AG08395 (cell line): Measurements from ENCODE around the gene B3GNT9.
A peak's percentile ranks its signal among the peaks of the same experiment; 100 is the strongest.
"Not testable (repeated sequence)": the region's sequence is repeated elsewhere in the genome, so short reads cannot be mapped to it uniquely, and the experiment has no call there.

Experiments used
- DNase-seq: peaks from one replicate; pipeline ENCODE4 v3.0.0; 2012; ENCODE audit warnings: mixed read lengths, low spot score

The B3GNT9 gene

GRCh38 chr16:67150047-67150832 lies 558 bp downstream of the B3GNT9 start:
- peak; percentile 60 for DNase-seq

GRCh38 chr16:67149276-67150046 lies 1.3 kb downstream of the B3GNT9 start:
- no peak for DNase-seq

DNA sequence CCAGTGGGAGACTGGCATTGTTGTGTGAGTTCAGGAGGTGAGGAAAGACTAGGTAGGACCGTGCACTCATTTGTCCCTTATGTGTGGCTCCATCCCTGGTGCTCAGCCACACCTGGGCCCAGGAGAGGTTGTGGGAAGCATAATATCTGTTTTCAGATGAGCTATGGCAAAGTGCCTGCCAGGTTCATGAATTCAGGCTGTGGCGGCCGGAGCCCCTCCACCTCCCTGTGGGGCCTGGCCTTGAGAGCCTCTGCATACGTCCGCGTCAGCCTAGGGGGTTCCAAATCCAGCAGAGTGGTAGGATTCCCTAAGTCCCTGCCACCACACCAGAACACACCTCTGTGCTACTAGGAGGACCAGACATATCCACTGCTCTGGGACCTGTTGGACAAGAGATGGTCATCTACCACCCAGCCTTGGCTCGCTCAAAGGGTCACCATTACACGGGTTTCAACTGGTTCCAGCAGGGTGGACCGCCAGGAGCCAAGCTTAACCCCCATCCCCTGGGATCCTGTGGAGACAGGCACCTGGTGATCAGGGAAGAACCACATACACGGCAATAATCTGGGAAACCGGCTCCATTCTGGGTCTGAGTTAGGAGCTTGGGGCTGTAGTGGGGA lies 2.0 kb downstream of the B3GNT9 start:
- no peak for DNase-seq

- DNase-seq, result no peak
These were observed 2.6 kb downstream of the B3GNT9 start for GRCh38 chr16:67148221-67148620.

DNA sequence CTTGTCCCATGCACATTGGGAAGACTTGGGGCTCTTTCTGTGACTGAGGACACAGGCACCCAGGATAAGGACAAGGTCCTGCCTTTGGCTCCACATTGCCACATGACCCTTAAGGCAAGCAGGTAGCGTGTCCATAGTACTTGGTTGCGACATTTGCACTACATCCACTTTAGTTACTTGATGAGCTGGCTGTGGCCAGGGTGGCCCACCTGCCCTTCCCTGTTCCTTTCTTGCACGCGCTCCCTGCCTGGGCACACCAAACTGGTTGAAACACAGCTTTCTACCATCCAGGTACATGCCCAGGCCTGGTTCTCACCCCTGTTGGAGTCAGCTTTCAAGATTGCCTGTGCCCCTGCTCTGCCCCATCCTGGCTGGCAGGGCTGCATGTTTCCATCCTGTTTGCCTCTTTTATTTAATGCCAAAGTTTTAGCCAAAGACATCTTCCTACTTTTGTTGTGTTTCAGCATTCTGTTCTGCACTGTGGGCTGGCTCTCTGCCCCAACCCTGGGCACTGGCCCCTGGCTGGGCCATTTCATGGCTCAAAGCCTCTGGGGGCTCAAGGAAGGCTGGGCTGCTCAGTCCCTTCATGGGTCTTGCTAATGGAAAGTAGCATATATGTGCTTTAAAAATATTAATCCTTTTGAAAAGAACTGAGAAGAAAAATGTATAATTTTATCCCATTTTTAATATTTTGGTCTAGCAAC lies 3.2 kb downstream of the B3GNT9 start:
- DNase-seq, result no peak

- no peak for DNase-seq
These were observed 4.1 kb downstream of the B3GNT9 start for GRCh38 chr16:67146523-67147357.

DNA sequence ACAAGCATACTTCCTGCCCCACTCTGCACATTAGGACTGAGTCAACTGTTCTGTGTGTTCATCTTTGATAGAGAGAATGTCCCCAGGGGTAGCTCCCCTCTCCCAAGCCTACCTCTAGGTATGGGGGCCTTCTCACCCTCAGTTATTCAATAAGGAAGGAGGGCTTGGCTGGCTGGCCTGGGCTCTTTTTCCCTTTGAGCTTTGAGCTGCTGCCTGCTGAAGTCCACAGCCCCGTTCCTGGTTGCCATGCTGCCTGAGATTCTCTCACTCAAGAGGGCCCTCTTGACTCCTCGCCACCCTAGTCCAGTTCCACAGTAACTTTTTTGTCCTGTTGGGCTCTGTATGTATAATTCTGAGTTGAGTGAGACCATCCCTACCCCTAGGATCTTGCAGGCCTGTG lies 5.1 kb downstream of the B3GNT9 start:
- DNase-seq, result no peak

DNA sequence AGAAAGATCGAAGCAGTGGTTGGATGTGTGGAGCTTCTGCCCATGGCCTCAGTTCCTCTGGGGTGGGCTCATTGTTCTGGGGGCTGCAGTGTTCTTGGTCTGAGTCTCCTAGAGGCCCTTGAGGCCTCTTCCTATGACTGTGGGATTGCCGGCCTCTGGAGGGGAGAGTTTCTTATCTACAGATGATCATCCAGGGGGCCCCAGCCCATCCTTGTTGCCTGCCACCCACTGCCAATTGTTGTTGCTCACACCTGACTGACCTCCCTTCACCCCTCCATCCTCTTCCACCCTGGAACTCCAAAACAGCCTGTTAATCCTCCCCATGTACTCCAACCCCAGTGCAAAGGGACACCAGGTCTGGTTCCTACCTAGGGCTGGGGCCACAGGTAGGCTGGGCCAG lies 5.9 kb downstream of the B3GNT9 start:
- DNase-seq, result no peak

DNA sequence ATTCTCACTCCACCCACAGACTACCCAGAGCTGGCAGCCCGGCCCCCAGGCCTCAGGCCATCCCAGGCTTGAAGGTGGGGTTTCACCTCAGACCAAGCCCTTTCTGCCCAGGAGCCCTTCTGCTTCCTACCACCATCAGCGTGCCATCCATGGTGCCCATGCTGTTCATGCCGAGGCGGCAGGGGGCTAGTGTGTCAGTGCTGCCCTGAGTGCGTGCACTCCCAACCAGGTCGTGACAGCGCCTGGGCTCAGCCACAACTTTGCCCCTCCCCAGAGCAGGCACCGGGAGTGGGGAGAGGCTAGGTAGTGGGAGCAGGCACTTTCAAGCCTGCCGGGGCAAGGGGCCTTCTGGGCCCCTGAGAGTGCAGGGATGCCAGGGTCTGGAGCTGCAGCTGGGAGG lies 8.5 kb downstream of the B3GNT9 start:
- no peak for DNase-seq

- DNase-seq, result no peak
These were observed 9.4 kb downstream of the B3GNT9 start for GRCh38 chr16:67141391-67141790.

GRCh38 chr16:67137605-67138004 lies 13.2 kb downstream of the B3GNT9 start:
- no peak for DNase-seq

GRCh38 chr16:67129422-67129821 lies 21.4 kb downstream of the B3GNT9 start:
- no peak for DNase-seq

DNA sequence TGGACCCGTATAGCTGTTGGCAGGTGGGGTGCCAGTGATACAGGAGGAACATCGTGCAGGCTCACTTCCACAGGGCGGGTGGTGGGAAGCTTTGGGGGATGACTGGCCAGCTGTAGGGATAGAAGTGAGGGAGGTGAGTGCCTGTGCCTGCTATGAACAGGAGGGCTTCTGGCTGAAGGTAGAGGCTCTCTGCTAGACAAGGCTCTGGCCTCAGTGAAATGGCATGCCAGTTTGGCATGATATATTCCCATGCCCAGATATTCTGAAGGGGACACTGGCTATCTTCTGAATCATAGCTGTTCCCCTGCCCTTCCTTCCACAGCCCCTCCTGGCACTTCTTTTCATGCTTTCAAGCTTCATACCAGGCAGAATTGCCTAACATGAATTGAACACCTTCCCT lies 21.9 kb downstream of the B3GNT9 start:
- no peak for DNase-seq

DNA sequence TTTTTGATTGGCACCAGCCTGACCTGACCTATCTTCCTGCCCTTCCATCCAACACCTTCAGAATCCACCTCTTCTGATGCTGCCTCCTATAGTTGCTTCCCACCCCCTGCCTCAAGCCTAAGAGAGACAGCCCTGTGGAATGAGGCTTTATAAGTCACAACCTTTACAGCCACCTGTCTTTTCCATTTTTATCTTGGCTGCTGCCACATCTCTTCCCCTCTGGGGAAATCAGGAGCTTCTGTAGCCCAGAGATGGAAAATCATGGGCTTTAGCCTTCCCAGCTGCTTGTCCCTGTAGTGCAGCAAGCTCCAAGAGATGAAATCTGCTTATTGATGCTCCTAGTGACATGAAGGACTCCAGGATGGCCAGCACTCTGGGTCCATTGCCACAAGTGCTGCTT lies 22.4 kb downstream of the B3GNT9 start:
- no peak for DNase-seq

DNA sequence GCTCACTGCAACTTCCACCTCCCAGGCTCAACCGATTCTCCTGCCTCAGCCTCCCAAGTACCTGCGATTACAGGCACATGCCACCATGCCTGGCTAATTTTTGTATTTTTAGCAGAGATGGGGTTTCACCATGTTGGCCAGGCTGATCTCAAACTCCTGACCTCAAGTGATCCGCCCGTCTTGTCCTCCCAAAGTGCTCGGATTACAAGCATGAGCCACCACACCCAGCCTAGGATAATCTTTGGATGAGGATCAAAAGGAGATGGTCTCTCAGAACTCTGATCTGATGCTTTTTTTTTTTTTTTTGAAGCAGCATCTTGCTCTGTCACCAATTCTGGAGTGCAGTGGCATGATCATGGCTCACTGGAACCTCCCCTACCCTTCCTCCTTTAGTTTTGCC lies 28.0 kb downstream of the B3GNT9 start:
- not testable (repeated sequence) for DNase-seq

GRCh38 chr16:67120025-67120424 lies 30.8 kb downstream of the B3GNT9 start:
- no peak for DNase-seq

- DNase-seq, result no peak
These were observed 33.1 kb downstream of the B3GNT9 start for GRCh38 chr16:67117716-67118115.

DNA sequence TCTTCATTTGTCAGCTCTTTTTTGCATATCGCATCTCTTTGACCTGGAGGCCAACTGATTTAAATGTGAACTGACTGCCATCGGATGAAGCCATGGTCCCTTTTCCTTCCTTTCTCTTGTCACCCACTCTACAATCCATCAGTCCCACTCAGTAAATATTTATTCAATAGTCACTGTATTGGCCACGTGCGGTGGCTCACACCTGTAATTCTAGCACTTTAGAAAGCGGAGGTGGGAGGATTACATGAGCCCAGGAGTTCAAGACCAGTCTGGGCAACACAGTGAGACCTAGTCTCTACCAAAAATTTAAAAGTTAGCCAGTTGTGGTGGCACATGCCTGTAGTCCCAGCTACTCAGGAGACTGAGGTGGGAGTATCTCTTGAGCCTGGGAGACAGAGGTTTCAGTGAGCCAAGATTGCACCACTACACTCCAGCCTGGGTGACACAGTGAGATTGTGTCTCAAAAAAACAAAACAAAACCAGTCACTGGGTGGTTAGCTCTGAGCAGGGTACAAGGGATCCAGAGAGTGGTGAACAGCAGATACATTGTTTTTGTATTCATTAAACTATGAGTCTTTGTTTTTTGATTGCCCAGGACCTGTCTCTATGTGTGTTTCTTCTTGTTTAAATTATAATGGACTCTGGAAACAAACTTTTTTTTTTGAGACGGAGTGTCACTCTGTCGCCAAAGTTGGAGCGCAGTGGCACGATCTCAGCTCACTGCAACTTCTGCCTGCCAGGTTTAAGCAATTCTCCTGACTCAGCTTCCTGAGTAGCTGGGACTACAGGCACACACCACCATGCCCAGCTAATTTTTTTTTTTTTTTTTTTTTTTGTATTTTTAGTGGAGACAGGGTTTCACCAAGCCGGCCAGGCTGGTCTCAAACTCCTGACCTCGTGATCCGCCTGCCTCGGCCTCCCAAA lies 34.1 kb downstream of the B3GNT9 start:
- no peak for DNase-seq

- peak; percentile 95 for DNase-seq
These were observed 35.2 kb downstream of the B3GNT9 start for GRCh38 chr16:67115639-67116038.

GRCh38 chr16:67114793-67115192 lies 36.0 kb downstream of the B3GNT9 start:
- peak; percentile 28 for DNase-seq
